Activated CD8-positive, alpha-beta memory T cell treated with anti-CD3 and anti-CD28 coated beads for 36 hours (primary cell): ENCODE results near the gene CCDC116. TPM values are rescaled to one million over a fixed set of nuclear protein-coding genes. Genes with fewer than 3 reads are reported as not detected.
"Not testable (repeated sequence)": the region's sequence is repeated elsewhere in the genome, so short reads cannot be mapped to it uniquely, and the experiment has no call there.

Source experiments
- CTCF ChIA-PET: fragments of 350-600 bp; sonication (Branson Sonifier 250); formaldehyde crosslinking; loops from one replicate; lab custom pipeline; 2021; ENCODE audit warnings: antibody characterized with exemption; lab: Charles Lee
- POLR2A ChIA-PET: fragments of 350-600 bp; sonication (Branson Sonifier 250); formaldehyde crosslinking; loops from one replicate; lab custom pipeline; 2021; ENCODE audit warnings: antibody characterized with exemption; lab: Charles Lee
- total RNA-seq, 2 experiments: library from RNA; stranded (reverse); gene quantifications; one replicate each; pipeline ENCODE4 v1.2.3, GENCODE V29; 2021

The CCDC116 gene
- total RNA-seq, 2 experiments from 2014 or later, result 0.21 to 0.25 TPM

GRCh38 chr22:21657360-21658032 is 24.9 kb downstream of the CCDC116 start:
- POLR2A ChIA-PET, result interaction anchor here (0.7 to 0.9 kb wide), 2 partner anchors 16 to 29 kb away, joined by 3 to 5 read pairs; partner anchors contain the start of gene SDF2L1
- CTCF ChIA-PET, result interaction anchor here (0.9 kb wide), 1 partner anchor 28 kb away, joined by 3 read pairs; no protein-coding TSS in a partner anchor

- CTCF ChIA-PET, result interaction anchor here (1.4 kb wide), 1 partner anchor 18 kb away, joined by 3 read pairs; the partner anchor contains the start of gene SDF2L1
- POLR2A ChIA-PET, result interaction anchor here (0.7 kb wide), 2 partner anchors 104 to 219 kb away, joined by 11 to 15 read pairs; no protein-coding TSS in a partner anchor
These were observed 27.4 kb downstream of the CCDC116 start for GRCh38 chr22:21659864-21660525.

GRCh38 chr22:21660904-21661303 is 28.3 kb downstream of the CCDC116 start:
- ChIA-PET CTCF (no interaction called here), POLR2A (no interaction called here)

- ChIA-PET POLR2A (no interaction called here), CTCF (no interaction called here)
These were observed 29.4 kb downstream of the CCDC116 start for GRCh38 chr22:21661991-21662390.

- POLR2A ChIA-PET, result no interaction called here
- CTCF ChIA-PET, result interaction anchor here (1.0 kb wide), 1 partner anchor 22 kb away, joined by 4 read pairs; the partner anchor contains the start of gene SDF2L1
These were observed 31.2 kb downstream of the CCDC116 start for GRCh38 chr22:21663738-21664137.

- ChIA-PET POLR2A (interaction anchor here (0.6 to 1.8 kb wide), 5 partner anchors 12 to 261 kb away, joined by 3 to 6 read pairs (median 5); partner anchors contain the start of gene SDF2L1), CTCF (interaction anchor here (1.2 to 1.4 kb wide), 2 partner anchors 13 to 273 kb away, joined by 3 to 4 read pairs; no protein-coding TSS in a partner anchor)
These were observed 32.7 kb downstream of the CCDC116 start for GRCh38 chr22:21665047-21665851.

GRCh38 chr22:21666786-21667185 is 34.2 kb downstream of the CCDC116 start:
- ChIA-PET CTCF (no interaction called here), POLR2A (interaction anchor here (1.8 kb wide), 1 partner anchor 13 kb away, joined by 5 read pairs; no protein-coding TSS in a partner anchor)

GRCh38 chr22:21669026-21669425 is 36.5 kb downstream of the CCDC116 start:
- ChIA-PET CTCF (interaction anchor here (1.2 kb wide), 1 partner anchor 269 kb away, joined by 3 read pairs; no protein-coding TSS in a partner anchor), POLR2A (no interaction called here)

- CTCF ChIA-PET, result no interaction called here
- POLR2A ChIA-PET, result no interaction called here
These were observed 39.6 kb downstream of the CCDC116 start for GRCh38 chr22:21672107-21672629.

GRCh38 chr22:21673534-21674321 is 41.2 kb downstream of the CCDC116 start:
- CTCF ChIA-PET, result no interaction called here

GRCh38 chr22:21674638-21675245 is 42.2 kb downstream of the CCDC116 start:
- POLR2A ChIA-PET, result no interaction called here
- CTCF ChIA-PET, result no interaction called here

More at GRCh38 chr22:21673534-21674321, 41.2 kb downstream of the CCDC116 start:
- POLR2A ChIA-PET, result no interaction called here

- CTCF ChIA-PET, result interaction anchor here (1.1 kb wide), 1 partner anchor 260 kb away, joined by 3 read pairs; no protein-coding TSS in a partner anchor
- POLR2A ChIA-PET, result no interaction called here
These were observed 45.3 kb downstream of the CCDC116 start for GRCh38 chr22:21677606-21678443.

- CTCF ChIA-PET, POLR2A ChIA-PET: not testable (repeated sequence)
These were observed 46.3 kb downstream of the CCDC116 start for GRCh38 chr22:21678842-21679241.

- POLR2A ChIA-PET, result no interaction called here
These were observed 46.8 kb downstream of the CCDC116 start for GRCh38 chr22:21679383-21679782.

GRCh38 chr22:21680830-21681565 is 48.4 kb downstream of the CCDC116 start:
- POLR2A ChIA-PET, result no interaction called here
- CTCF ChIA-PET, result no interaction called here

More at GRCh38 chr22:21679383-21679782, 46.8 kb downstream of the CCDC116 start:
- CTCF ChIA-PET, result interaction anchor here (0.6 kb wide), 1 partner anchor 115 kb away, joined by 5 read pairs; no protein-coding TSS in a partner anchor
